GM23338 (cell line): ENCODE data around the gene SNX9. TPM values are rescaled to one million over a fixed set of nuclear protein-coding genes. Genes with fewer than 3 reads are reported as not detected.

Experiments used
- ATAC-seq: fragments of 200-7000 bp; cut with Tn5 transposase; 3 replicates; pipeline ENCODE4 v1.9.1; 2020
- DNase-seq: peaks from one replicate; pipeline ENCODE4 v3.0.0-alpha.2; 2015; ENCODE audit warnings: low spot score
- H2AFZ ChIP-seq: fragments of 200-600 bp; sonication (generic); 2 replicates; pipeline ENCODE4 v1.8.0; 2016; ENCODE audit warnings: antibody characterized with exemption, mild to moderate bottlenecking, moderate library complexity
- H3F3A ChIP-seq: fragments of 200-600 bp; sonication (generic); replicated peaks from 2 replicates; pipeline ENCODE4 v1.8.0; 2017; ENCODE audit warnings: antibody characterized with exemption, mixed run types, low read depth
- H3K27ac ChIP-seq: fragments of 200-600 bp; sonication (generic); 2 replicates; pipeline ENCODE4 v1.6.1; 2016; ENCODE audit warnings: low read depth
- H3K27me3 ChIP-seq: fragments of 200-600 bp; sonication (generic); 2 replicates; pipeline ENCODE4 v1.8.0; 2016; ENCODE audit warnings: mild to moderate bottlenecking, mixed run types, moderate library complexity; ENCODE audit not compliant: insufficient read depth
- H3K36me3 ChIP-seq: fragments of 200-600 bp; sonication (generic); 2 replicates; pipeline ENCODE4 v1.8.0; 2016; ENCODE audit warnings: mild to moderate bottlenecking; ENCODE audit not compliant: insufficient read depth
- H3K4me1 ChIP-seq: fragments of 200-600 bp; sonication (generic); 2 replicates; pipeline ENCODE4 v1.8.0; 2016; ENCODE audit warnings: mild to moderate bottlenecking, moderate library complexity; ENCODE audit not compliant: insufficient read depth
- H3K4me2 ChIP-seq: fragments of 200-600 bp; sonication (generic); 2 replicates; pipeline ENCODE4 v1.7.1; 2017; ENCODE audit warnings: mixed run types
- H3K4me3 ChIP-seq: fragments of 200-600 bp; sonication (generic); 2 replicates; pipeline ENCODE4 v1.6.1; 2016; ENCODE audit warnings: mixed run types
- H3K79me2 ChIP-seq: fragments of 200-600 bp; sonication (generic); replicated peaks from 2 replicates; pipeline ENCODE4 v1.8.0; 2017; ENCODE audit warnings: mild to moderate bottlenecking; ENCODE audit not compliant: insufficient read depth
- H3K9me2 ChIP-seq: fragments of 200-600 bp; sonication (generic); 2 replicates; pipeline ENCODE4 v1.8.0; 2017; ENCODE audit not compliant: insufficient read depth
- H4K20me1 ChIP-seq: fragments of 200-600 bp; sonication (generic); replicated peaks from 2 replicates; pipeline ENCODE4 v1.8.0; 2017; ENCODE audit warnings: mild to moderate bottlenecking; ENCODE audit not compliant: insufficient read depth
- H3K27ac Mint-ChIP-seq: 2 replicates; pipeline ENCODE4 v1.8.0; 2020; ENCODE audit warnings: inconsistent platforms, mild to moderate bottlenecking, moderate library complexity, mixed read lengths
- H3K27me3 Mint-ChIP-seq: 3 replicates; pipeline ENCODE4 v1.8.0; 2022; ENCODE audit warnings: low read depth, mild to moderate bottlenecking, moderate library complexity, mixed read lengths, inconsistent platforms; ENCODE audit not compliant: insufficient read depth, poor library complexity
- H3K36me3 Mint-ChIP-seq: 3 replicates; pipeline ENCODE4 v1.8.0; 2021; ENCODE audit warnings: low read depth, mild to moderate bottlenecking, inconsistent platforms, moderate library complexity, mixed read lengths
- H3K4me1 Mint-ChIP-seq: 3 replicates; pipeline ENCODE4 v1.8.0; 2020; ENCODE audit warnings: mild to moderate bottlenecking, inconsistent platforms, mixed read lengths
- H3K4me3 Mint-ChIP-seq: 3 replicates; pipeline ENCODE4 v1.8.0; 2021; ENCODE audit warnings: moderate library complexity, mild to moderate bottlenecking, inconsistent platforms, mixed read lengths
- H3K9me3 Mint-ChIP-seq: 3 replicates; pipeline ENCODE4 v1.8.0; 2020; ENCODE audit warnings: moderate library complexity, mild to moderate bottlenecking, inconsistent platforms, mixed read lengths
- CREB1 ChIP-seq: fragments of 250-450 bp; sonication (Bioruptor Pico); IDR thresholded peaks from 2 replicates; pipeline ENCODE4 v1.5.0; 2020; ENCODE audit warnings: low read depth, mild to moderate bottlenecking, moderate library complexity
- ETS1 ChIP-seq: IDR thresholded peaks from 2 replicates; pipeline ENCODE4 v1.6.1; 2016; ENCODE audit warnings: antibody characterized with exemption
- EZH2 ChIP-seq: fragments of 200-600 bp; sonication (generic); IDR thresholded peaks from one replicate; pipeline ENCODE4 v1.8.0; 2017; ENCODE audit warnings: antibody characterized with exemption, mild to moderate bottlenecking, low read depth; ENCODE audit not compliant: unreplicated experiment
- EZH2phosphoT487 ChIP-seq: fragments of 200-600 bp; sonication (generic); IDR thresholded peaks from one replicate; pipeline ENCODE4 v1.8.1; 2018; ENCODE audit warnings: antibody characterized with exemption; ENCODE audit not compliant: unreplicated experiment
- JUNB ChIP-seq: IDR thresholded peaks from one replicate; pipeline ENCODE4 v1.6.1; 2016; ENCODE audit warnings: antibody characterized with exemption; ENCODE audit not compliant: unreplicated experiment
- NANOG ChIP-seq: IDR thresholded peaks from 2 replicates; pipeline ENCODE4 v1.6.1; 2016; ENCODE audit warnings: antibody characterized with exemption, borderline replicate concordance
- POLR2AphosphoS5 ChIP-seq: IDR thresholded peaks from 2 replicates; pipeline ENCODE4 v1.6.1; 2016; ENCODE audit warnings: antibody characterized with exemption, low read depth
- ZNF114 ChIP-seq: fragments of 250-450 bp; sonication (Bioruptor Pico); IDR thresholded peaks from 2 replicates; pipeline ENCODE4 v1.5.0; 2020; ENCODE audit warnings: mild to moderate bottlenecking, moderate library complexity
- ZNF331 ChIP-seq: fragments of 250-450 bp; sonication (Bioruptor Pico); IDR thresholded peaks from 2 replicates; pipeline ENCODE4 v1.5.0; 2020; ENCODE audit warnings: low read depth, mild to moderate bottlenecking, moderate library complexity
- ZNF462 ChIP-seq: fragments of 250-450 bp; sonication (Bioruptor Pico); IDR thresholded peaks from 2 replicates; pipeline ENCODE4 v1.5.0; 2020; ENCODE audit warnings: mild to moderate bottlenecking, moderate library complexity
- polyA plus RNA-seq: library from polyadenylated mRNA; unstranded; fragments of >200 nt; fragmentation: Nextera tagmentation; extraction: Ambion mirVana; gene quantifications from 2 replicates; pipeline ENCODE4 v1.2.1, GENCODE V29; 2016
- total RNA-seq: library from RNA; depleted of rRNA; stranded (reverse); fragments of >200 nt; shearing (Covaris generic); gene quantifications from 2 replicates; pipeline ENCODE4 v1.2.3, GENCODE V29; 2014
- TF ChIP-seq, protein P1 (sequence below), 2 experiments: fragments of 200-600 bp in 1 of 2; sonication (generic) in 1 of 2; conservative IDR thresholded peaks; 2 replicates each; pipeline versions ENCODE4 v1.5.1 to v1.6.1; 2016 to 2017; ENCODE audit warnings: antibody characterized with exemption in 2 of 2, low read depth in 2 of 2, mild to moderate bottlenecking in 2 of 2, moderate library complexity in 1 of 2
- TF ChIP-seq, protein P2 (sequence below): IDR thresholded peaks from one replicate; pipeline ENCODE4 v1.6.1; 2018; ENCODE audit warnings: antibody characterized with exemption; ENCODE audit not compliant: unreplicated experiment

The SNX9 gene
- total and polyA plus RNA-seq, 2 experiments from 2014 or later = 18.4 to 23.3 TPM

GRCh38 chr6:157956171-157956730, 133.2 kb downstream of the SNX9 start:
- Mint-ChIP-seq H3K36me3 (peaks cover 21% of the 10 kb centered on the region), H3K9me3 (peaks cover 26% of the 10 kb centered on the region)

More at GRCh38 chr6:157956171-157956730, 133.2 kb downstream of the SNX9 start:
- TF ChIP-seq EZH2phosphoT487 = no peak
- TF ChIP-seq ZNF331 (CRISPR knock-in tag) = no peak
- TF ChIP-seq, protein P1, sequence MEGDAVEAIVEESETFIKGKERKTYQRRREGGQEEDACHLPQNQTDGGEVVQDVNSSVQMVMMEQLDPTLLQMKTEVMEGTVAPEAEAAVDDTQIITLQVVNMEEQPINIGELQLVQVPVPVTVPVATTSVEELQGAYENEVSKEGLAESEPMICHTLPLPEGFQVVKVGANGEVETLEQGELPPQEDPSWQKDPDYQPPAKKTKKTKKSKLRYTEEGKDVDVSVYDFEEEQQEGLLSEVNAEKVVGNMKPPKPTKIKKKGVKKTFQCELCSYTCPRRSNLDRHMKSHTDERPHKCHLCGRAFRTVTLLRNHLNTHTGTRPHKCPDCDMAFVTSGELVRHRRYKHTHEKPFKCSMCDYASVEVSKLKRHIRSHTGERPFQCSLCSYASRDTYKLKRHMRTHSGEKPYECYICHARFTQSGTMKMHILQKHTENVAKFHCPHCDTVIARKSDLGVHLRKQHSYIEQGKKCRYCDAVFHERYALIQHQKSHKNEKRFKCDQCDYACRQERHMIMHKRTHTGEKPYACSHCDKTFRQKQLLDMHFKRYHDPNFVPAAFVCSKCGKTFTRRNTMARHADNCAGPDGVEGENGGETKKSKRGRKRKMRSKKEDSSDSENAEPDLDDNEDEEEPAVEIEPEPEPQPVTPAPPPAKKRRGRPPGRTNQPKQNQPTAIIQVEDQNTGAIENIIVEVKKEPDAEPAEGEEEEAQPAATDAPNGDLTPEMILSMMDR (conservative IDR thresholded peaks at IDR 0.05; ENCODE audit: low read depth in 2 of 2) = no peak
- TF ChIP-seq JUNB = no peak
- TF ChIP-seq NANOG = no peak
- no peak for TF ChIP-seq CREB1
- no peak for TF ChIP-seq POLR2AphosphoS5
- TF ChIP-seq ETS1 = no peak
- TF ChIP-seq EZH2 = no peak
- no peak for TF ChIP-seq ZNF114
- TF ChIP-seq, protein P2, sequence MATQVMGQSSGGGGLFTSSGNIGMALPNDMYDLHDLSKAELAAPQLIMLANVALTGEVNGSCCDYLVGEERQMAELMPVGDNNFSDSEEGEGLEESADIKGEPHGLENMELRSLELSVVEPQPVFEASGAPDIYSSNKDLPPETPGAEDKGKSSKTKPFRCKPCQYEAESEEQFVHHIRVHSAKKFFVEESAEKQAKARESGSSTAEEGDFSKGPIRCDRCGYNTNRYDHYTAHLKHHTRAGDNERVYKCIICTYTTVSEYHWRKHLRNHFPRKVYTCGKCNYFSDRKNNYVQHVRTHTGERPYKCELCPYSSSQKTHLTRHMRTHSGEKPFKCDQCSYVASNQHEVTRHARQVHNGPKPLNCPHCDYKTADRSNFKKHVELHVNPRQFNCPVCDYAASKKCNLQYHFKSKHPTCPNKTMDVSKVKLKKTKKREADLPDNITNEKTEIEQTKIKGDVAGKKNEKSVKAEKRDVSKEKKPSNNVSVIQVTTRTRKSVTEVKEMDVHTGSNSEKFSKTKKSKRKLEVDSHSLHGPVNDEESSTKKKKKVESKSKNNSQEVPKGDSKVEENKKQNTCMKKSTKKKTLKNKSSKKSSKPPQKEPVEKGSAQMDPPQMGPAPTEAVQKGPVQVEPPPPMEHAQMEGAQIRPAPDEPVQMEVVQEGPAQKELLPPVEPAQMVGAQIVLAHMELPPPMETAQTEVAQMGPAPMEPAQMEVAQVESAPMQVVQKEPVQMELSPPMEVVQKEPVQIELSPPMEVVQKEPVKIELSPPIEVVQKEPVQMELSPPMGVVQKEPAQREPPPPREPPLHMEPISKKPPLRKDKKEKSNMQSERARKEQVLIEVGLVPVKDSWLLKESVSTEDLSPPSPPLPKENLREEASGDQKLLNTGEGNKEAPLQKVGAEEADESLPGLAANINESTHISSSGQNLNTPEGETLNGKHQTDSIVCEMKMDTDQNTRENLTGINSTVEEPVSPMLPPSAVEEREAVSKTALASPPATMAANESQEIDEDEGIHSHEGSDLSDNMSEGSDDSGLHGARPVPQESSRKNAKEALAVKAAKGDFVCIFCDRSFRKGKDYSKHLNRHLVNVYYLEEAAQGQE = no peak
- no peak for TF ChIP-seq ZNF462 (CRISPR knock-in tag)
- H3F3A ChIP-seq = no peaks in the 10 kb centered on the region
- H3K27ac Mint-ChIP-seq = no peak overlapping the region
- H3K4me2 ChIP-seq = no peak overlapping the region
- H3K4me1 ChIP-seq = peaks cover 10% of the 10 kb centered on the region; the same call in 1 of the 2 replicates
- H3K79me2 ChIP-seq = no peaks in the 10 kb centered on the region
- no peak for DNase-seq
- H3K36me3 ChIP-seq = no peaks in the 10 kb centered on the region
- no peaks in the 10 kb centered on the region for H4K20me1 ChIP-seq
- H3K27ac ChIP-seq = no peak overlapping the region
- peaks cover 6% of the 10 kb centered on the region for H3K27me3 Mint-ChIP-seq
- no peak for ATAC-seq
- no peak overlapping the region for H2AFZ ChIP-seq
- H3K4me3 ChIP-seq = no peak overlapping the region
- H3K27me3 ChIP-seq = no peaks in the 10 kb centered on the region
- H3K4me1 Mint-ChIP-seq = peaks cover 13% of the 10 kb centered on the region
- H3K4me3 Mint-ChIP-seq = no peak overlapping the region
- H3K9me2 ChIP-seq = no peaks in the 10 kb centered on the region
